Progenitor cell of endocrine pancreas (in vitro differentiated cells): ENCODE data around the gene GALR3. TPM values are rescaled to one million over a fixed set of nuclear protein-coding genes. Genes with fewer than 3 reads are reported as not detected.
A peak's percentile ranks its signal among the peaks of the same experiment; 100 is the strongest.

Source experiments
- DNase-seq: peaks from one replicate; pipeline ENCODE4 v3.0.0; 2021; ENCODE audit warnings: low spot score; ENCODE audit not compliant: unreplicated experiment
- H3K27ac Mint-ChIP-seq: 2 replicates; pipeline ENCODE4 v1.8.0; 2021; ENCODE audit warnings: mild to moderate bottlenecking, moderate library complexity, mixed read lengths
- H3K27me3 Mint-ChIP-seq: 2 replicates; pipeline ENCODE4 v1.8.0; 2021; ENCODE audit warnings: mixed read lengths
- H3K36me3 Mint-ChIP-seq: 2 replicates; pipeline ENCODE4 v1.8.0; 2022; ENCODE audit warnings: mixed read lengths; ENCODE audit not compliant: insufficient read depth
- H3K4me1 Mint-ChIP-seq: 2 replicates; pipeline ENCODE4 v1.8.0; 2021; ENCODE audit warnings: low read depth, mixed read lengths
- H3K4me3 Mint-ChIP-seq: 2 replicates; pipeline ENCODE4 v1.8.0; 2021; ENCODE audit warnings: low read depth, mild to moderate bottlenecking, moderate library complexity, mixed read lengths
- H3K9me3 Mint-ChIP-seq: 2 replicates; pipeline ENCODE4 v1.8.0; 2021; ENCODE audit warnings: low read depth, mixed read lengths
- CTCF ChIP-seq: fragments of 200-600 bp; sonication (generic); IDR thresholded peaks from one replicate; pipeline ENCODE4 v1.5.0; 2021; ENCODE audit warnings: antibody characterized with exemption, mild to moderate bottlenecking; ENCODE audit not compliant: unreplicated experiment
- total RNA-seq: library from RNA; stranded (reverse); gene quantifications from 2 replicates; pipeline ENCODE4 v1.2.1, GENCODE V29; 2021

GALR3 gene
- total RNA-seq, 1 donor from 2014 or later = 0.41 TPM

GRCh38 chr22:37831472-37831871 lies 8.3 kb downstream of the GALR3 start:
- H3K4me1 Mint-ChIP-seq = no peaks in the 10 kb centered on the region
- H3K4me3 Mint-ChIP-seq = no peak overlapping the region
- no peaks in the 10 kb centered on the region for H3K27me3 Mint-ChIP-seq
- DNase-seq = no peak
- peaks cover 12% of the 10 kb centered on the region for H3K36me3 Mint-ChIP-seq
- no peaks in the 10 kb centered on the region for H3K9me3 Mint-ChIP-seq
- H3K27ac Mint-ChIP-seq = no peak overlapping the region
- no peak for TF ChIP-seq CTCF

GRCh38 chr22:37832022-37832857 lies 9.1 kb downstream of the GALR3 start:
- no peak overlapping the region for H3K4me3 Mint-ChIP-seq
- no peaks in the 10 kb centered on the region for H3K27me3 Mint-ChIP-seq
- H3K36me3 Mint-ChIP-seq = peaks cover 12% of the 10 kb centered on the region
- no peak for DNase-seq
- no peaks in the 10 kb centered on the region for H3K4me1 Mint-ChIP-seq
- H3K27ac Mint-ChIP-seq = no peak overlapping the region
- no peak for TF ChIP-seq CTCF
- no peaks in the 10 kb centered on the region for H3K9me3 Mint-ChIP-seq

- peak overlapping the region; percentile 66 for H3K4me3 Mint-ChIP-seq
- peaks cover 5% of the 10 kb centered on the region for H3K36me3 Mint-ChIP-seq
- H3K27me3 Mint-ChIP-seq = no peaks in the 10 kb centered on the region
- TF ChIP-seq CTCF = no peak
- no peaks in the 10 kb centered on the region for H3K9me3 Mint-ChIP-seq
- H3K4me1 Mint-ChIP-seq = peaks cover 12% of the 10 kb centered on the region
- H3K27ac Mint-ChIP-seq = peak overlapping the region; percentile 62
- DNase-seq = no peak
Measured at GRCh38 chr22:37842015-37842793, 19.0 kb downstream of the GALR3 start.

- Mint-ChIP-seq H3K4me1 (peaks cover 17% of the 10 kb centered on the region), H3K9me3 (no peaks in the 10 kb centered on the region), H3K4me3 (peak overlapping the region; percentile 86), H3K36me3 (peaks cover 4% of the 10 kb centered on the region), H3K27ac (peak overlapping the region; percentile 94), H3K27me3 (no peaks in the 10 kb centered on the region)
- TF ChIP-seq CTCF = no peak
- peak; percentile 56 for DNase-seq
Measured at GRCh38 chr22:37843741-37844089, 20.5 kb downstream of the GALR3 start.

GRCh38 chr22:37844904-37845329 lies 21.7 kb downstream of the GALR3 start:
- TF ChIP-seq CTCF = no peak
- no peak for DNase-seq
- peak overlapping the region; percentile 89 for H3K27ac Mint-ChIP-seq
- no peaks in the 10 kb centered on the region for H3K27me3 Mint-ChIP-seq
- peaks cover 4% of the 10 kb centered on the region for H3K36me3 Mint-ChIP-seq
- no peaks in the 10 kb centered on the region for H3K9me3 Mint-ChIP-seq
- H3K4me1 Mint-ChIP-seq = peaks cover 21% of the 10 kb centered on the region
- H3K4me3 Mint-ChIP-seq = peak overlapping the region; percentile 79
